HG02571 (cell line): ENCODE data around the gene FAM83E.
"Not testable (repeated sequence)": the region's sequence is repeated elsewhere in the genome, so short reads cannot be mapped to it uniquely, and the experiment has no call there.

Experiments
- ATAC-seq: cut with Tn5 transposase; IDR thresholded peaks from one replicate; pipeline ENCODE4 v1.9.1; 2021; ENCODE audit warnings: mild to moderate bottlenecking, moderate library complexity; ENCODE audit not compliant: unreplicated experiment

The FAM83E gene

DNA sequence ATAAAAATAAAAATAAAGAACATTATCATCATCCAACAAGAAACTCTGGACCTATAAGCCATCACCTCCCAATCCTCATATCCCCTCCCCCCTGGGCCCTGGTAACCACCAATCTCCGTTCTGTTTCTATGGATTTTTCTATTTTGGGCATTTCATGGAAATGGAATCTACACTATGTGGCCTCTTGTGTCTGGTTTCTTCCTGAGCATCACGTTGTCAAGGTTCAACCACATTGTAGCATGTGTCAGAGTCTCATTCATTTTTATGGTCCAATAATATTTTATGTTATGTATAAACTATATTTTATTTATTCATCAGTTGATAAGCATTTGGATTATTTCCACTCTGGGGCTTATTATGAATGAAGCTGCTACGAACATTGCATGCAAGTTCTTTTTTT, 36.0 kb downstream of the FAM83E start:
- ATAC-seq: no peak

DNA sequence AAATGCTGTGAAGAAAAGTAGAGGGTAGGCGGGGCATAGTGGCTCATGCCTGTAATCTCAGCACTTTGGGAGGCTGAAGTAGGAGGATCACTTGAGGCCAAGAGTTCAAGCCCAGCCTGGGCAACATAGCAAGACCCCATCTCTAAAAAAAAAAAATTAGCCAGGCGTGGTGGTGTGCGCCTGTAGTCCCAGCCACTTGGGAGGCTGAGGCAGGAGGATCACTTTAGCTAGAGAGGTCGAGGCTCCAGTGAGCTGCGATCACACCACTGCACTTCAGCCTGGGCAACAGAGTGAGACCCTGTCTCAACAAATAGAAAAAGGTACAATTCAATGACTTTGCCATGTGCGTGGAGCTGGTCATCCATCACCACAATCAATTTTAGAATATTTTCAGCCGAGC, 37.0 kb downstream of the FAM83E start:
- not testable (repeated sequence) for ATAC-seq

DNA sequence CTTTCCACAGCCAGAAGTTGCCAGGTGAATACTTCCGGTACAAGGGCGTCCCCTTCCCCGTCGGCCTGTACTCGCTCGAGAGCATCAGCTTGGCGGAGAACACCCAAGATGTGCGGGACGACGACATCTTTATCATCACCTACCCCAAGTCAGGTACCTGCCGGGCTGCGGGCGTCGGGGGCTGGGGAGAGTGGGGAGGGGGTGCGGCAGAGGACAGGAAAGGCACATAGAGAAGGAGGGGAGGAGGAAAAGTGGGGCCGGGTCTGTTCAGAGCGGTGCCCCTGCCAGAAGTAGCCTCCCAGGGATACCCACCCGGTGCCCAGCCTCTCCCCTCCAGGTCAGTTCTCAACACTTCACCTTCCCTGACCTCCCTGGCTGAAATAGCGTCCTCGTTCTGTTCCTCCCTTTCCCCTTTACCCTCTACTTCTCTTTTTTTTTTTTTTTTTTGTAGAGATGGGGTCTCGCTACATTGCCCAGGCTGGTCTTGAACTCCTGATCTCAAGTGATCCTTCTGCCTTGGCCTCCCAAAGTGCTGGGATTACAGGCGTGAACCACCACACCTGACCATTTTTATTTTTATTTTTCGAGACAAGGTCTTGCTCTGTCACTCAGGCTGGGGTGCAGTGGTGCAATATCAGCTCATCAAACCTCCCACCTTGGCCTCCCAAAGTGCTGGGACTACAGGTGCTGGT, 38.8 kb downstream of the FAM83E start:
- no peak for ATAC-seq

DNA sequence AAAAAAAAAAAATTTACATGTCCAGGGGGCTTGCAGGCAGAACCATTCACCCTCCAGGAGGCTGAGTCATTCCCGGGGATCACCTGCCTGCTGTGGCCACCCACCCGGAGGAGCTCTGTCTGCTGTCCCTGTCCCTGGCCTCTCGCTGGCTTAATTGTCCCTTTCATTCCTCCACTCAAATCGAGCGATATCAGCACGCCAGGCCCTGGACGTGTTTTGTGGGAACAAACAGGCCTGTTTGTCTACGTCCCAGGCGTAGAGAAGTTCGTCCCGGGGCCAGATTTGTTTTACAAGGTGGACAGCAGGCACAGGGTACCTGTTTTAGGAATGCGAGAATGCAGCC, 41.7 kb downstream of the FAM83E start:
- ATAC-seq: no peak

DNA sequence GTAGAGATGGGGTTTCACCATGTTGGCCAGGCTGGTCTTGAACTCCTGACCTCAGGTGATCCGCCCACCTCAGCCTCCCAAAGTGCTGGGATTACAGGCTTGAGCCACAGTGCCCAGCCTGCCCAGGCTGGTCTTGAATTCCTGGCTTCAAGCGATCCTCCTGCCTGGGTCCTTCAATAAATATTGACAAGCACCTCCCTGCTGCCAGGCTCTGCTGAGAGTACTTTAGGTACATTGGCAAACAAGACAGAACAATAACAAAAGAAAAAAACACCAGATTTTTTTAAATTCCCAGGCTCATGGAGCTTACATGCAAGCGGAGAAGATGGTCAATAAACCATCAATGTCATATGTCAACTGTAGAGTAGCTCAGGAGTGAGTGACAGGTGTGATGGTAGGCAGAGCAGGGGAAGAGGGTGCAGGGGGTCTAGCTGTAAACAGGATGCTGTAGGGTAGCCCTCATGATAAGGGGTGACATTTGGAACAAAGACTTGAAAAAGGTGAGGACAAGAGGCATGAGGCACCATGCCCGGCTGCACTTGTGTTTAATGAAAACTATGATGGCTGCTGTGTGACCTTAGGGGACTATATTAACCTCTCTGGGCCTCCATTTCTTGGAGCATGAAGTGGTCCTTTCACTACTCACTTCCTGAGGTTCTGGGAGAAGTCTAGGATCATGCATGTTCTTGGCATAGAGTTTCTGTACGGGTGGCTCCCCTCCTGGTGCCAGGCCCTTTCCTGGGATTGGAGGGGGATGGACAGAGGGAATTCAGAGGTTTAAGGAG, 43.3 kb downstream of the FAM83E start:
- ATAC-seq: no peak

DNA sequence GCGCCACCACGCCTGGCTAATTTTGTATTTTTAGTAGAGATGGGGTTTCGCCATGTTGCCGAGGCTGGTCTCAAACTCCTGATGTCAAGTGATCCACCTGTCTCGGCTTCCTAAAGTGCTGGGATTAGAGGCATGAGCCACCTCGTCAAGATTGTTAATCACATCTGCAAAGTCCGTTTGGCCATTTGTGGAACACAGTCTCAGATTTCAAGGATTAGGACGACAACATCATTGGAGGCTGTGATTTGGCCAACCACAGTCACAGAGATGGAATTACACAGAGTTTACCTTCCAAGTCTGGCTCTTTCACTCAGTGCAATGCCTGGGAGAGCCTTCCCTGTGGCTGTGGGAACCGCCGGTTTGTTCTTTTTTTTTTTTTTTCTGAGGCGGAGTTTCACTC, 45.1 kb downstream of the FAM83E start:
- no peak for ATAC-seq

DNA sequence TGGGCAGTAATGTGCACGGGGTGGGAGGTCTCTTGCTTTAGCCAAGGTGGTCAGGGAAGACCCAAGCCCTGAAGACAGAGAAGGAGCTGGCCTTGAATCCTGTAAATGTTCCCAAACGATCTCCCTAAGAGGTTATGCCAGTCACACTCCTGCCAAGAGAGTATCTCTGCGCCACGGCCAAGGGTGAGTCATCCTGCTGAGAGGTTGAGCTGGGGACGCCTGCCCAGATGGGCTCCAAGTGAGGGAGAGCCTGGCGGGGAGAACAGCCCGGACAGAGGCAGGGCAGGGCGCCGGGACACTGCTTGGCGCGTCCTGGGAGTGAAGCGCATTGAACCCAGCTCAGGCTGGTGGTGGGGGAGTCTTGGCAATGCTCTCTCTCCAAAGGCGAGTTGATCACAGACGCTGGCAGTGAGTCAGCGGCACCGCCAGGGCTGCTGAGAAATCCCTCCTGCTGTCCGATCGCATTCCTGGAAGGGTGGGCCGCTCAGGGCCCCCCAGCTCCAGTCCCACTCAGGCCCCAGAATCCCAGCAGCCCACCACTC, 46.5 kb downstream of the FAM83E start:
- ATAC-seq: no peak

DNA sequence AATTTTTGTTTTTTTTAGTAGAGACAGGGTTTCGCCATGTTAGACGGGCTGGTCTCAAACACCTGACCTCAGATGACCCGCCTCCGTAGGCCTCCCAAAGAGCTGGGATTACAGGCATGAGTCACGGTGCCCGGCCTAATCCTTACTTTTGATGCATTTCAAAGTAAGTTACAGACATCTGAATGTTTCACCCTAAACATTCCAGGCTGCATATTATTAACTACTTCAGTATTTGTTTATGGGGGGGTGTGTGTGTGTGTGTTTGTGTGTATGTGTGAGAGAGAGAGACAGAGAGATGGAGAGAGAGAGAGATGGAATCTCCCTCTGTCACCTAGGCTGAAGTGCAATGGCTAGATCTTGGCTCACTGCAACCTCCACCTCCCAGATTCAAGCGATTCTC, 49.8 kb downstream of the FAM83E start:
- no peak for ATAC-seq
